Thoracic aorta (tissue), 2 donors: ENCODE data around the gene METTL23. TPM values are rescaled to one million over a fixed set of nuclear protein-coding genes. Genes with fewer than 3 reads are reported as not detected.
A peak's percentile ranks its signal among the peaks of the same experiment; 100 is the strongest.
"Not testable (repeated sequence)": the region's sequence is repeated elsewhere in the genome, so short reads cannot be mapped to it uniquely, and the experiment has no call there.

ENCODE experiments used
- ATAC-seq: fragments of 150-250 bp; one replicate; pipeline ENCODE4 v1.8.0; 2017; ENCODE audit warnings: low read depth; ENCODE audit not compliant: insufficient number of reproducible peaks, low FRiP score
- DNase-seq: peaks from one replicate; pipeline ENCODE4 v3.0.0-alpha.2; 2020; ENCODE audit warnings: low spot score
- H3K27ac ChIP-seq, 2 donors: fragments of 200-600 bp; sonication (generic); 1 replicate in 1 of 2; 2 replicates in 1 of 2; pipeline ENCODE4 v1.5.1; 2016; ENCODE audit warnings: mild to moderate bottlenecking in 2 of 2, moderate library complexity in 2 of 2
- H3K27me3 ChIP-seq: fragments of 200-600 bp; sonication (generic); replicated peaks from 2 replicates; pipeline ENCODE4 v1.6.0; 2016; ENCODE audit warnings: mild to moderate bottlenecking; ENCODE audit not compliant: insufficient read depth
- H3K36me3 ChIP-seq: fragments of 200-600 bp; sonication (generic); one replicate; pipeline ENCODE4 v1.5.1; 2016
- H3K4me1 ChIP-seq, 2 donors: fragments of 200-600 bp; sonication (generic); 1 replicate in 1 of 2; 2 replicates in 1 of 2; pipeline versions ENCODE4 v1.5.1 to v1.6.0; 2016; ENCODE audit warnings: low read depth in 2 of 2, mild to moderate bottlenecking in 1 of 2; ENCODE audit not compliant: control insufficient read depth in 1 of 2
- H3K4me3 ChIP-seq: fragments of 200-600 bp; sonication (generic); 2 replicates; pipeline ENCODE4 v1.5.1; 2016; ENCODE audit warnings: mild to moderate bottlenecking
- H3K9me3 ChIP-seq: fragments of 200-600 bp; sonication (generic); 2 replicates; pipeline ENCODE4 v1.5.1; 2016
- total RNA-seq, 2 donors: library from RNA; depleted of rRNA; stranded (reverse); fragments of >200 nt; gene quantifications; one replicate each; pipeline versions ENCODE4 v1.1.0 to v1.2.3, GENCODE V29; 2016
- TF ChIP-seq, protein P1 (sequence below): fragments of 200-600 bp; sonication (generic); IDR thresholded peaks from one replicate; pipeline ENCODE4 v1.5.1; 2019; ENCODE audit warnings: antibody characterized with exemption

Gene METTL23
- total RNA-seq, 2 donors from 2014 or later = 12.1 to 42.5 TPM

DNA sequence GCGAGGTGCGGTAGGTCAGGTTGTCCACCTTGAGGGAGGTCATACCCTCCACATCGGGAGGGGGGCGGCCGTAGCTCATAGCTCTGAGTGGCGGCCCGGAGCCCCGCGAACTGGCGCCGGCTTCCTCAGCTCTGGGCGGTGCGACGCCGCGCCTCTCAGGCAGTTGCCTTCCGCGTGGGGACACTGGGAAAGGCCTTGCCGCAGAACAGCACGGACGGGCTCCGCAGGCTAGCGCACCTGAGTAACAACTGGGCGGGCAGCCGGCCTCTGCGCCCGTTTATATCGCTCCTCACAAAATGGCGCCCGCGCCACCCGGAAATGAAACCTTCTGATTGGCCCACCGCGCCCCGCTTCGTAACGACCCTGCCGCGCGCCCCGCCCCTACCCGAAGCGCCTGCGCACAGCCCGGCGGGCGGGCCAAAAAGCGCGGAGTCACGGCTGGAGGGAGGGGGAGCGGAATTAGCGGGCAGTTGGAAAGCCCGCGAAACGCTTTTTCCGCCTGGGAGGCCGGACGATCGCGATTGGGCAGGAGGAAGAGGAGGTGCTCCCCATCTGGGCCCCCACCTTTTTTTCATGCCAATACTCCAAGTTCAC is 10.5 kb downstream of the METTL23 start, which contains the start of gene SRSF2:
TSS of gene SRSF2 (minus strand) at position 250 of the 594 bp plus-strand sequence. CDS start at position 79, 171 bp downstream.
- peaks cover 47 to 72% of the 10 kb centered on the region in 2 donors for H3K4me1 ChIP-seq

GRCh38 chr17:76737676-76738467 is 11.2 kb downstream of the METTL23 start, which contains the start of gene MFSD11:
MFSD11 (plus strand) TSS chr17:76738119; CDS start chr17:76738353, 234 bp downstream.
- ATAC-seq (peak; percentile 73), DNase-seq (peak; percentile 47)
- Histone ChIP-seq H3K4me1 (peaks cover 42 to 66% of the 10 kb centered on the region in 2 donors), H3K9me3 (no peaks in the 10 kb centered on the region), H3K4me3 (peak within 1 kb of the TSS; percentile 89), H3K27me3 (no peaks in the 10 kb centered on the region), H3K27ac (peak within 1 kb of the TSS; percentile 98 to 99), H3K36me3 (peaks cover 9% of the 10 kb centered on the region)
- TF ChIP-seq, protein P1, sequence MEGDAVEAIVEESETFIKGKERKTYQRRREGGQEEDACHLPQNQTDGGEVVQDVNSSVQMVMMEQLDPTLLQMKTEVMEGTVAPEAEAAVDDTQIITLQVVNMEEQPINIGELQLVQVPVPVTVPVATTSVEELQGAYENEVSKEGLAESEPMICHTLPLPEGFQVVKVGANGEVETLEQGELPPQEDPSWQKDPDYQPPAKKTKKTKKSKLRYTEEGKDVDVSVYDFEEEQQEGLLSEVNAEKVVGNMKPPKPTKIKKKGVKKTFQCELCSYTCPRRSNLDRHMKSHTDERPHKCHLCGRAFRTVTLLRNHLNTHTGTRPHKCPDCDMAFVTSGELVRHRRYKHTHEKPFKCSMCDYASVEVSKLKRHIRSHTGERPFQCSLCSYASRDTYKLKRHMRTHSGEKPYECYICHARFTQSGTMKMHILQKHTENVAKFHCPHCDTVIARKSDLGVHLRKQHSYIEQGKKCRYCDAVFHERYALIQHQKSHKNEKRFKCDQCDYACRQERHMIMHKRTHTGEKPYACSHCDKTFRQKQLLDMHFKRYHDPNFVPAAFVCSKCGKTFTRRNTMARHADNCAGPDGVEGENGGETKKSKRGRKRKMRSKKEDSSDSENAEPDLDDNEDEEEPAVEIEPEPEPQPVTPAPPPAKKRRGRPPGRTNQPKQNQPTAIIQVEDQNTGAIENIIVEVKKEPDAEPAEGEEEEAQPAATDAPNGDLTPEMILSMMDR = no peak

More for the DNA sequence above, 10.5 kb downstream of the METTL23 start, which contains the start of gene SRSF2:
- Histone ChIP-seq H3K36me3 (peaks cover 16% of the 10 kb centered on the region), H3K4me3 (peak within 1 kb of the TSS; percentile 89), H3K9me3 (no peaks in the 10 kb centered on the region), H3K27ac (peak within 1 kb of the TSS; percentile 98 to 99), H3K27me3 (no peaks in the 10 kb centered on the region)
- ATAC-seq = peak; percentile 85
- TF ChIP-seq, protein P1 = no peak
- peak; percentile 91 for DNase-seq

DNA sequence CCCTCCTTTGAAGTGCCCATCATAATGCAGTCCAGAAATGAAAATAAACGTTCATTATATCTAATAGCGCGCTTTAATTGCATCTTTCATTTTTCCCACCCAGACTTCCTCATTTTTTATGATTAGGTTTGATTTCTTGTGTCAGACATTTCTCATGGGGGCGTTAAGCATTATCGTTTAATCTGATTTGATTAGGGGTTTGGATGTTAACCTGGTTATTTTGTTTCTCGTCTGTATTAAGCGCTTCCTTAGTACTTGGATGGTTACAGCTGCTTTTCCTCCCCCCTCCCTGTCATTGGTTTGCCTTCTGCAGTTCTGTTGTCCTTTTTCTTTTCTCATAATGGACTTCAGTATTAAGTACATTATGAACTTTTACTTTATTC is 11.8 kb downstream of the METTL23 start:
- peaks cover 10% of the 10 kb centered on the region for H3K36me3 ChIP-seq
- no peaks in the 10 kb centered on the region for H3K27me3 ChIP-seq
- peak overlapping the region; percentile 89 for H3K4me3 ChIP-seq
- peak overlapping the region; percentile 98 to 99 for H3K27ac ChIP-seq
- TF ChIP-seq, protein P1 = no peak
- peaks cover 40 to 60% of the 10 kb centered on the region in 2 donors for H3K4me1 ChIP-seq
- H3K9me3 ChIP-seq = no peaks in the 10 kb centered on the region
- ATAC-seq = no peak
- no peak for DNase-seq

GRCh38 chr17:76739568-76740115 is 13.0 kb downstream of the METTL23 start:
- not testable (repeated sequence) for H3K9me3 ChIP-seq, H3K27me3 ChIP-seq, ATAC-seq, DNase-seq
- H3K4me1 ChIP-seq = peaks cover 31 to 48% of the 10 kb centered on the region in 2 donors
- peak overlapping the region; percentile 68 to 98 for H3K27ac ChIP-seq
- H3K36me3 ChIP-seq = peaks cover 11% of the 10 kb centered on the region
- peak overlapping the region; percentile 44 for H3K4me3 ChIP-seq

- H3K9me3 ChIP-seq = no peaks in the 10 kb centered on the region
- H3K27ac ChIP-seq = peak overlapping the region; percentile 68 to 98
- H3K27me3 ChIP-seq = no peaks in the 10 kb centered on the region
- ATAC-seq = no peak
- TF ChIP-seq, protein P1 = no peak
- peaks cover 19% of the 10 kb centered on the region for H3K36me3 ChIP-seq
- H3K4me3 ChIP-seq = peak overlapping the region; percentile 44
- peaks cover 24 to 39% of the 10 kb centered on the region in 2 donors for H3K4me1 ChIP-seq
- no peak for DNase-seq
Measured at GRCh38 chr17:76740329-76741118, 13.9 kb downstream of the METTL23 start.
